Measurements from ENCODE around the gene PTPRN2. TPM values are rescaled to one million over a fixed set of nuclear protein-coding genes. Genes with fewer than 3 reads are reported as not detected.

The PTPRN2 gene
- polyA plus RNA-seq, 1 of the 3 experiments (the other 2 are of a cell fraction), result 4.0 TPM

GRCh38 chr7:158228986-158229385, 358.6 kb downstream of the PTPRN2 start:
- Histone ChIP-seq H3K4me1 (ENCODE audit: control insufficient read depth in 1 of 2, insufficient read depth in 2 of 2, low read depth in 1 of 2, low read length in 1 of 2) (no peaks in the 10 kb centered on the region), H3K9me2 (no peaks in the 10 kb centered on the region), H4K20me1 (ENCODE audit: insufficient read depth) (no peaks in the 10 kb centered on the region), H3K4me2 (no peak overlapping the region), H3K4me3 (ENCODE audit: low read depth in 2 of 2, low read length in 1 of 2) (no peak overlapping the region), H3K36me3 (replicated peaks in 1 of 2; ENCODE audit: control insufficient read depth in 1 of 2, insufficient read depth in 2 of 2, low read length in 1 of 2) (no peaks in the 10 kb centered on the region), H2AFZ (ENCODE audit: low read depth) (no peak overlapping the region), H3K79me2 (ENCODE audit: insufficient read depth) (no peaks in the 10 kb centered on the region), H3F3A (replicated peaks; ENCODE audit: insufficient read depth) (no peaks in the 10 kb centered on the region), H3K9ac (no peak overlapping the region), H3K9me3 (peaks cover 5% of the 10 kb centered on the region; the same call in 1 of the 2 replicates), H3K27me3 (ENCODE audit: insufficient read depth) (no peaks in the 10 kb centered on the region), H3K27ac (ENCODE audit: low read depth in 2 of 2, low read length in 1 of 2) (no peak overlapping the region)
- CTCF ChIA-PET, result interaction anchor here (2.0 kb wide), 1 partner anchor 13 kb away, joined by 5 read pairs; no protein-coding TSS in a partner anchor
- DNase-seq, result no peak
- no peak for TF ChIP-seq MEF2A (IDR thresholded peaks at IDR 0.05; ENCODE audit: borderline replicate concordance, low read depth)
- peak; percentile 18; the same call in 1 of the 2 replicates for TF ChIP-seq RAD21 (IDR thresholded peaks at IDR 0.05; ENCODE audit: low read length)
- POLR2A ChIA-PET, result no interaction called here
- 20% methylated on average over 2 of the region's 2 CpGs for WGBS (ENCODE audit: low lambda C conversion rate)

- Histone ChIP-seq H3K4me3 (ENCODE audit: low read depth in 2 of 2, low read length in 1 of 2) (no peak overlapping the region), H3K4me1 (ENCODE audit: control insufficient read depth in 1 of 2, insufficient read depth in 2 of 2, low read depth in 1 of 2, low read length in 1 of 2) (no peaks in the 10 kb centered on the region), H3K9ac (no peak overlapping the region), H2AFZ (ENCODE audit: low read depth) (no peak overlapping the region), H3K9me2 (no peaks in the 10 kb centered on the region), H3K27me3 (ENCODE audit: insufficient read depth) (no peaks in the 10 kb centered on the region), H3K4me2 (no peak overlapping the region), H3K36me3 (replicated peaks in 1 of 2; ENCODE audit: control insufficient read depth in 1 of 2, insufficient read depth in 2 of 2, low read length in 1 of 2) (no peaks in the 10 kb centered on the region), H3F3A (replicated peaks; ENCODE audit: insufficient read depth) (no peaks in the 10 kb centered on the region), H4K20me1 (ENCODE audit: insufficient read depth) (no peaks in the 10 kb centered on the region), H3K27ac (ENCODE audit: low read depth in 2 of 2, low read length in 1 of 2) (no peak overlapping the region), H3K9me3 (0 out of 2 replicates have a peak, but pooled peaks cover 4% of the 10 kb centered on the region), H3K79me2 (ENCODE audit: insufficient read depth) (no peaks in the 10 kb centered on the region)
- 17% methylated on average over 1 of the region's 1 CpG for WGBS (ENCODE audit: low lambda C conversion rate)
- TF ChIP-seq RCOR1 (IDR thresholded peaks at IDR 0.05; ENCODE audit: low read length), result no peak
- no peak for TF ChIP-seq EZH2phosphoT487 (IDR thresholded peaks at IDR 0.05; ENCODE audit: borderline replicate concordance, low read depth)
- TF ChIP-seq RAD21 (IDR thresholded peaks at IDR 0.05; ENCODE audit: low read length), result peak; percentile 17; the same call in 1 of the 2 replicates
- TF ChIP-seq TAF1 (IDR thresholded peaks at IDR 0.05; ENCODE audit: borderline replicate concordance, low read depth, low read length), result no peak
- TF ChIP-seq ZBTB33 (IDR thresholded peaks at IDR 0.05; ENCODE audit: borderline replicate concordance, low read depth), result no peak
- POLR2A ChIA-PET, result no interaction called here
- DNase-seq, result no peak
- CTCF ChIA-PET, result interaction anchor here (2.0 kb wide), 1 partner anchor 14 kb away, joined by 5 read pairs; no protein-coding TSS in a partner anchor
These were observed 359.5 kb downstream of the PTPRN2 start for GRCh38 chr7:158228131-158228530.

- Histone ChIP-seq H3K9ac (no peak overlapping the region), H3K4me2 (no peak overlapping the region), H3K27me3 (ENCODE audit: insufficient read depth) (no peaks in the 10 kb centered on the region), H3K9me3 (0 out of 2 replicates have a peak, but pooled peaks cover 5% of the 10 kb centered on the region), H3F3A (replicated peaks; ENCODE audit: insufficient read depth) (no peaks in the 10 kb centered on the region), H3K4me3 (ENCODE audit: low read depth in 2 of 2, low read length in 1 of 2) (no peak overlapping the region), H3K27ac (ENCODE audit: low read depth in 2 of 2, low read length in 1 of 2) (no peak overlapping the region), H3K79me2 (ENCODE audit: insufficient read depth) (no peaks in the 10 kb centered on the region), H2AFZ (ENCODE audit: low read depth) (no peak overlapping the region), H3K36me3 (replicated peaks in 1 of 2; ENCODE audit: control insufficient read depth in 1 of 2, insufficient read depth in 2 of 2, low read length in 1 of 2) (no peaks in the 10 kb centered on the region), H4K20me1 (ENCODE audit: insufficient read depth) (no peaks in the 10 kb centered on the region), H3K9me2 (no peaks in the 10 kb centered on the region), H3K4me1 (ENCODE audit: control insufficient read depth in 1 of 2, insufficient read depth in 2 of 2, low read depth in 1 of 2, low read length in 1 of 2) (no peaks in the 10 kb centered on the region)
- ChIA-PET POLR2A (no interaction called here), CTCF (no interaction called here)
- TF ChIP-seq FOXM1 (IDR thresholded peaks at IDR 0.05; ENCODE audit: low read depth) (no peak), RCOR1 (IDR thresholded peaks at IDR 0.05; ENCODE audit: low read length) (no peak), TEAD4 (IDR thresholded peaks at IDR 0.05; ENCODE audit: borderline replicate concordance, insufficient read depth) (no peak), FOXJ3 (CRISPR knock-in tag; IDR thresholded peaks at IDR 0.05) (no peak), ZBTB33 (IDR thresholded peaks at IDR 0.05; ENCODE audit: borderline replicate concordance, low read depth) (no peak)
- TF ChIP-seq, protein P1, sequence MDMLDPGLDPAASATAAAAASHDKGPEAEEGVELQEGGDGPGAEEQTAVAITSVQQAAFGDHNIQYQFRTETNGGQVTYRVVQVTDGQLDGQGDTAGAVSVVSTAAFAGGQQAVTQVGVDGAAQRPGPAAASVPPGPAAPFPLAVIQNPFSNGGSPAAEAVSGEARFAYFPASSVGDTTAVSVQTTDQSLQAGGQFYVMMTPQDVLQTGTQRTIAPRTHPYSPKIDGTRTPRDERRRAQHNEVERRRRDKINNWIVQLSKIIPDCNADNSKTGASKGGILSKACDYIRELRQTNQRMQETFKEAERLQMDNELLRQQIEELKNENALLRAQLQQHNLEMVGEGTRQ (IDR thresholded peaks at IDR 0.05; ENCODE audit: borderline replicate concordance, low read depth, low read length), result no peak
- TF ChIP-seq, protein P2, sequence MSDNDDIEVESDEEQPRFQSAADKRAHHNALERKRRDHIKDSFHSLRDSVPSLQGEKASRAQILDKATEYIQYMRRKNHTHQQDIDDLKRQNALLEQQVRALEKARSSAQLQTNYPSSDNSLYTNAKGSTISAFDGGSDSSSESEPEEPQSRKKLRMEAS (IDR thresholded peaks at IDR 0.05; ENCODE audit: low read depth), result no peak
- 50% methylated on average over 13 of the region's 13 CpGs for WGBS (ENCODE audit: low lambda C conversion rate)
- no peak for DNase-seq
These were observed 360.2 kb downstream of the PTPRN2 start for GRCh38 chr7:158227258-158227984.
